ENCODE data around the gene SLC43A2. TPM values are rescaled to one million over a fixed set of nuclear protein-coding genes. Genes with fewer than 3 reads are reported as not detected.

The SLC43A2 gene
- total and polyA plus RNA-seq, 10 donors, result 12.6 to 84.6 (median 61.2) TPM

- no peak for DNase-seq
- TF ChIP-seq POLR2A (IDR thresholded peaks at IDR 0.05) (no peak), CTCF (IDR thresholded peaks at IDR 0.05 in 8 of 11, conservative IDR thresholded peaks at IDR 0.05 in 3 of 11) (peak in 2 of 11 experiments; percentile 11 to 13), POLR2AphosphoS5 (IDR thresholded peaks at IDR 0.05) (peak in 2 of 3 donors; percentile 46 to 61)
- H3K27ac ChIP-seq, result peak overlapping the region in 6 of 8 donors; percentile 29 to 73 (median 58)
- H3K36me3 ChIP-seq, result peaks cover 0 to 95% (median 19%) of the 10 kb centered on the region in 6 donors
- intact Hi-C loops (cut with DNase I; ENCODE audit: low total_unique reads), result no loop called here
- no peak overlapping the region for H3K4me3 ChIP-seq
- H3K4me1 ChIP-seq, result peaks cover 0 to 67% (median 30%) of the 10 kb centered on the region in 6 donors
- H3K27me3 ChIP-seq (replicated peaks in 1 of 7), result no peaks in the 10 kb centered on the region
- no peaks in the 10 kb centered on the region for H3K9me3 ChIP-seq
- WGBS, 5 donors, result 55 to 67% (median 60%) methylated on average over 20 of the region's 20 CpGs
Measured at GRCh38 chr17:1617620-1618174, 10.9 kb downstream of the SLC43A2 start.

GRCh38 chr17:1616101-1616500 lies 12.5 kb downstream of the SLC43A2 start:
- WGBS, 5 donors, result 83 to 90% (median 89%) methylated on average over 12 to 13 of the region's 13 CpGs
- intact Hi-C loops (cut with DNase I; ENCODE audit: low total_unique reads), result no loop called here
- Histone ChIP-seq H3K4me3 (no peak overlapping the region), H3K27ac (no peak overlapping the region), H3K27me3 (replicated peaks in 1 of 7) (no peaks in the 10 kb centered on the region), H3K4me1 (peaks cover 0 to 71% (median 37%) of the 10 kb centered on the region in 6 donors), H3K9me3 (no peaks in the 10 kb centered on the region), H3K36me3 (peaks cover 0 to 95% (median 24%) of the 10 kb centered on the region in 6 donors)
- TF ChIP-seq POLR2A (IDR thresholded peaks at IDR 0.05) (no peak), CTCF (IDR thresholded peaks at IDR 0.05 in 8 of 11, conservative IDR thresholded peaks at IDR 0.05 in 3 of 11) (no peak), POLR2AphosphoS5 (IDR thresholded peaks at IDR 0.05) (peak in 1 of 3 donors; percentile 14)
- DNase-seq, result no peak

- TF ChIP-seq POLR2AphosphoS5 (IDR thresholded peaks at IDR 0.05) (peak; percentile 44 to 82 (median 74)), POLR2A (IDR thresholded peaks at IDR 0.05) (no peak)
- H3K9me3 ChIP-seq, result no peaks in the 10 kb centered on the region
- H3K4me1 ChIP-seq, result peaks cover 6 to 79% (median 37%) of the 10 kb centered on the region in 6 donors
- no peaks in the 10 kb centered on the region for H3K27me3 ChIP-seq (replicated peaks in 1 of 7)
- peak overlapping the region; percentile 51 to 86 (median 76) for H3K27ac ChIP-seq
- H3K36me3 ChIP-seq, result peaks cover 0 to 94% (median 29%) of the 10 kb centered on the region in 6 donors
- intact Hi-C loops (cut with DNase I; ENCODE audit: low total_unique reads), result no loop called here
- no peak overlapping the region for H3K4me3 ChIP-seq
- 64 to 84% (median 72%) methylated on average over 16 of the region's 16 CpGs for WGBS, 5 donors
- no peak for DNase-seq
Measured at GRCh38 chr17:1612400-1612799, 16.2 kb downstream of the SLC43A2 start.

GRCh38 chr17:1611715-1612114 lies 16.9 kb downstream of the SLC43A2 start:
- WGBS, 5 donors, result 64 to 77% (median 73%) methylated on average over 10 of the region's 10 CpGs
- H3K4me1 ChIP-seq, result peaks cover 10 to 79% (median 41%) of the 10 kb centered on the region in 6 donors
- TF ChIP-seq POLR2AphosphoS5 (IDR thresholded peaks at IDR 0.05) (peak in 1 of 3 donors; percentile 38), POLR2A (IDR thresholded peaks at IDR 0.05) (no peak)
- no peaks in the 10 kb centered on the region for H3K9me3 ChIP-seq
- no peak overlapping the region for H3K4me3 ChIP-seq
- DNase-seq, result no peak
- H3K36me3 ChIP-seq, result peaks cover 0 to 87% (median 29%) of the 10 kb centered on the region in 6 donors
- peak overlapping the region in 7 of 8 donors; percentile 61 to 86 (median 76) for H3K27ac ChIP-seq
- intact Hi-C loops (cut with DNase I; ENCODE audit: low total_unique reads), result no loop called here
- H3K27me3 ChIP-seq (replicated peaks in 1 of 7), result no peaks in the 10 kb centered on the region

GRCh38 chr17:1608676-1609075 lies 20.0 kb downstream of the SLC43A2 start:
- H3K4me1 ChIP-seq, result peaks cover 17 to 92% (median 56%) of the 10 kb centered on the region in 6 donors
- WGBS, 5 donors, result 88 to 96% (median 94%) methylated on average over 7 of the region's 7 CpGs
- no peak overlapping the region for H3K4me3 ChIP-seq
- peaks cover 0 to 89% (median 19%) of the 10 kb centered on the region in 6 donors for H3K36me3 ChIP-seq
- DNase-seq, result no peak
- TF ChIP-seq POLR2AphosphoS5 (IDR thresholded peaks at IDR 0.05) (no peak), POLR2A (IDR thresholded peaks at IDR 0.05) (no peak), CTCF (IDR thresholded peaks at IDR 0.05 in 8 of 11, conservative IDR thresholded peaks at IDR 0.05 in 3 of 11) (no peak)
- peak overlapping the region in 5 of 8 donors; percentile 74 to 90 (median 83) for H3K27ac ChIP-seq
- H3K9me3 ChIP-seq, result no peaks in the 10 kb centered on the region
- H3K27me3 ChIP-seq (replicated peaks in 1 of 7), result no peaks in the 10 kb centered on the region
- intact Hi-C loops (cut with DNase I; ENCODE audit: low total_unique reads), result no loop called here

Data from spleen (tissue), 11 donors.